NT2/D1 (cell line): ENCODE measurements around the gene WSB1.
A peak's percentile ranks its signal among the peaks of the same experiment; 100 is the strongest.

Experiments used
- DNase-seq: peaks from one replicate; pipeline ENCODE4 v3.0.0-alpha.2; 2011; ENCODE audit warnings: low read depth, low spot score
- H3K27me3 ChIP-seq: 2 replicates; pipeline ENCODE4 v1.6.0; 2011; ENCODE audit warnings: mild to moderate bottlenecking; ENCODE audit not compliant: insufficient read length, insufficient read depth
- H3K36me3 ChIP-seq: 2 replicates; pipeline ENCODE4 v1.6.1; 2011; ENCODE audit warnings: mild to moderate bottlenecking, low read length, mixed read lengths; ENCODE audit not compliant: insufficient read depth, insufficient read length
- H3K4me1 ChIP-seq: 2 replicates; pipeline ENCODE4 v1.5.1; 2011; ENCODE audit not compliant: insufficient read depth, insufficient read length
- H3K4me3 ChIP-seq: 2 replicates; pipeline ENCODE4 v1.5.1; 2011; ENCODE audit warnings: low read depth; ENCODE audit not compliant: insufficient read length
- H3K9ac ChIP-seq: 2 replicates; pipeline ENCODE4 v1.6.0; 2011; ENCODE audit warnings: low read depth; ENCODE audit not compliant: insufficient read length
- H3K9me3 ChIP-seq: 2 replicates; pipeline ENCODE4 v1.5.1; 2011; ENCODE audit warnings: mild to moderate bottlenecking, low read length; ENCODE audit not compliant: insufficient read depth
- SUZ12 ChIP-seq: IDR thresholded peaks from 2 replicates; pipeline ENCODE4 v1.6.1; 2011; ENCODE audit not compliant: insufficient read length, insufficient read depth; ENCODE audit errors: extremely low read depth
- YY1 ChIP-seq: IDR thresholded peaks from 2 replicates; pipeline ENCODE4 v1.6.1; 2011; ENCODE audit not compliant: insufficient read length, insufficient read depth
- ZNF274 ChIP-seq: IDR thresholded peaks from 2 replicates; pipeline ENCODE4 v1.6.1; 2011; ENCODE audit warnings: mild to moderate bottlenecking, low read depth, low read length

WSB1 gene

DNA sequence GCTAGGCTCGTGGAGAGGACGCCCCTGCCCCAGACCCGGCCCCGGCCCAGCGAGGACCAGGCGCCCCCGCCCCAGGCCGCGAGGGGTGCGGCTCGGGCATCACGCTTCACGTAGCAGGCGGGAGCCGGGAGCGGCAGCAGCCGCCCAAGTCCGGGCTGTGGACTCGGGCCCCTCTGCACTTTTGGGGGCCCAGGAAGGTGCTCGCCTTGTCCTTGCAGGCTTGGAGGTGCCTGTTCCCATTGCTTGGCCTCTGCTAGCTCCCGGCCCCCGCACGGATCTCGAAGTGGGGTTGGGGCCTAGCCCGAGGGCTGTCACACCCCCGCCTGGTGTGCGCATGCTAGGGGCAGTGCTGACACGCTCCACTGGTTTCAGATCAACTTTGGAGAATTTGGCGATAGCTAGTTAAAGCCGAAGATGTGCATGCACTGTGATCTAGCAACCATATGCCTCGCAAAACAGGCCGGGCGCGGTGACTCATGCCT is 55.7 kb downstream of the WSB1 start:
- Histone ChIP-seq H3K4me3 (peak overlapping the region; percentile 29), H3K9ac (peak overlapping the region; percentile 76)
- no peak for DNase-seq

DNA sequence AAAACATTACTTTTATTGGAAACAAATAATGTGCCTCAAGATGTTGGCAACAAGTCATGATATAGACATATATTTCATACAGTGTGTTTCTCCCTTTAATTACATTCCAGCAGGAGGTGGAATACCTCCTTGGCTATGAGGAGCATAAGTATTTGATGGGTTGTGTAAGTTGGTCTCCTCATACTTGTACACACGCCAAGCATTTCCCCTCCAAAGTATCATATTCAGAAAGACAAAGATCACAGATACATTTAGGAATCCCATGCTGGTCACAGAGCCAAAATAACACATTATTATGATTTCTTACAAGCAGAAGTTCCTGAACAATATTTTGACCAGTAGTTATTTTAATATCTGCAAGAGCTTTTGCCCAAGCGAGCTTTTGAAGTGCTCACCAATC is 57.8 kb downstream of the WSB1 start:
- H3K9me3 ChIP-seq = peaks cover 6% of the 10 kb centered on the region
- H3K4me3 ChIP-seq = no peak overlapping the region
- H3K4me1 ChIP-seq = peaks cover 7% of the 10 kb centered on the region
- no peak for TF ChIP-seq SUZ12
- no peak for TF ChIP-seq ZNF274
- no peak for TF ChIP-seq YY1
- H3K27me3 ChIP-seq = no peaks in the 10 kb centered on the region
- H3K36me3 ChIP-seq = peaks cover 6% of the 10 kb centered on the region
- no peak for DNase-seq
- H3K9ac ChIP-seq = no peak overlapping the region

More for the DNA sequence above, 55.7 kb downstream of the WSB1 start:
- TF ChIP-seq ZNF274 (no peak), YY1 (no peak), SUZ12 (no peak)
- Histone ChIP-seq H3K9me3 (peaks cover 6% of the 10 kb centered on the region), H3K36me3 (peaks cover 6% of the 10 kb centered on the region), H3K4me1 (peaks cover 7% of the 10 kb centered on the region), H3K27me3 (no peaks in the 10 kb centered on the region)

DNA sequence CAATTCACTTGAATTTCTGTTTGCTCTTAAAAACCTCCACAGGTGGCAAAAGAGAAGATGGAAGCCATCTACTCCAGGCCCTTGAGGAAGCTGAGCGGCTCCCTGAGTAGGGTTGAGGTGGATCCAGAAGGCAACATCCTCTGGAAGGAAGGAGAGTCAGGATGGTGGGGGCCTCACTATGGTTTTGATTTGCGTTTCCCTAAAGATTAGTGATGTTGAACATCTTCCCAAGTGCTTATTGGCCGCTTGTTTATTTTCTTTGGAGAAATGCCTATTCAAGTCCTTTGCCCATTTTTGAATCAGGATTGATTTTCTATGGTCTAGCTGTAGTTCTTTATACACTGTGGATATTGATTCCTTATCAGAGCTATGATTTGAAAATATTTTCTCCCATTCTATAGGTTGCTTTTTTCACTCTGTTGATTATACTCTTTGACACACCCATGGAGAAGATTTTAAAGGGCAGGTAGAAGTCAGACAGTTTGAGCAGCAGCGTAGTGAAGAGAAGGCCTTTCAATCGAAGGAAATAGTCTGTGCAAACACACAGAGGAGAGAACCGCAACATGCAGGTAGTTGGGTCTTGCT is 58.6 kb downstream of the WSB1 start:
- H3K27me3 ChIP-seq = no peaks in the 10 kb centered on the region
- peaks cover 7% of the 10 kb centered on the region for H3K4me1 ChIP-seq
- peak overlapping the region; percentile 79 for H3K9ac ChIP-seq
- H3K36me3 ChIP-seq = peaks cover 6% of the 10 kb centered on the region
- no peak for TF ChIP-seq ZNF274
- no peak for TF ChIP-seq SUZ12
- no peak for TF ChIP-seq YY1
- H3K9me3 ChIP-seq = peaks cover 6% of the 10 kb centered on the region
- DNase-seq = no peak
- H3K4me3 ChIP-seq = peak overlapping the region; percentile 62

DNA sequence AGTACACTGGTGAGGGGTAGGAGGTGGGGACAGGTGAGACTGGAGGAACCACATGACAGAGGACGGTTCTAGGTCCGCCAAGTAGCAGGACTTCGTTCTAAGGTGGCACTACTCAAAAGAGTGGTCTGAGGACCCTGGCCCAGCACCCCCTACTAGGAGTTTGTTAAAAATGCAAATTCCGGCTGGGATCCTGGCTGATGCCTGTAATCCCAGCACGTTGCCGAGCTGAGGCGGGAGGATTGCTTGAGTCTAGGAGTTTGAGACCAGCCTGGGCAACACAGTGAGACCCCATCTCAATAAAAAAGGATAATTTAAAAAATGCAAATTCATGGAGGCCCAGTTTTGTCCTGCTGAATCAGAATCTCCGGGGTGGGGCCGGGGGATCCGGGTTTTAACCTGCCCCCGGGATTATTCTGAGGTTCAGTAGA is 59.1 kb downstream of the WSB1 start:
- peak overlapping the region; percentile 79 for H3K9ac ChIP-seq
- no peaks in the 10 kb centered on the region for H3K27me3 ChIP-seq
- DNase-seq = no peak
- H3K4me3 ChIP-seq = peak overlapping the region; percentile 62
- peaks cover 7% of the 10 kb centered on the region for H3K4me1 ChIP-seq
- TF ChIP-seq YY1 = no peak
- TF ChIP-seq ZNF274 = no peak
- no peak for TF ChIP-seq SUZ12
- peaks cover 6% of the 10 kb centered on the region for H3K9me3 ChIP-seq
- H3K36me3 ChIP-seq = peaks cover 6% of the 10 kb centered on the region

DNA sequence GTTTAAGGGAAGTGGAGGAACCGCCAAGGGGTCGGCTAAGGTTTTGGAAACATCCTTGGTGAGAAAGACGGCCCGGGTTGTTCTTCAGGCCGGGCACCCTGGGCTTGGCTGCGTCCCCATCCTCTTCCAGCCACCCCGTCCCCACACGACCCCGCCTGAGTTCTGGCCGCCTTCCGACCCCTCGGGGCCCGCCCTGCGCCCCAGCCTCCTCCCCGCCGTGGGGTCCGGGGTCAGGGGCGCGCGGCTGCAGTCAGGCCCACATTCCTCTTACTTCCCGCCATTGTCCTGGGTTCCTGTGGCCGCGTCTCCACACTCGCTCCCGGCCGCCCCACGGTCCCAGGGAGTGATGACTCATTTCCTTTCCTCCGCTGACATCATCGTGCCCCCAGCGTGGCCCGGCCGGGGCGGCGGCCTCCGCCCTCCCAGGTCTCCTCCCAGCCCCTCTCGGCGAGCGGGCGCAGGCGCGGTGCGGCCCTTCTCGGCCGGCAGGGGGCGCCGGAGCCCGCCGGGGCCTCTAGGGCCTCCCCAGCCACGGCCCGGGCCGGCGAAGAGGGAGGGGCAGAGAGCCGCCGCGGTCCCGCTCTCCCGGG is 59.6 kb downstream of the WSB1 start:
- no peaks in the 10 kb centered on the region for H3K27me3 ChIP-seq
- peak; percentile 70 for DNase-seq
- H3K9me3 ChIP-seq = peaks cover 6% of the 10 kb centered on the region
- peak overlapping the region; percentile 62 for H3K4me3 ChIP-seq
- TF ChIP-seq YY1 (no peak), SUZ12 (no peak), ZNF274 (no peak)
- peaks cover 7% of the 10 kb centered on the region for H3K4me1 ChIP-seq
- H3K36me3 ChIP-seq = peaks cover 6% of the 10 kb centered on the region
- H3K9ac ChIP-seq = peak overlapping the region; percentile 79

DNA sequence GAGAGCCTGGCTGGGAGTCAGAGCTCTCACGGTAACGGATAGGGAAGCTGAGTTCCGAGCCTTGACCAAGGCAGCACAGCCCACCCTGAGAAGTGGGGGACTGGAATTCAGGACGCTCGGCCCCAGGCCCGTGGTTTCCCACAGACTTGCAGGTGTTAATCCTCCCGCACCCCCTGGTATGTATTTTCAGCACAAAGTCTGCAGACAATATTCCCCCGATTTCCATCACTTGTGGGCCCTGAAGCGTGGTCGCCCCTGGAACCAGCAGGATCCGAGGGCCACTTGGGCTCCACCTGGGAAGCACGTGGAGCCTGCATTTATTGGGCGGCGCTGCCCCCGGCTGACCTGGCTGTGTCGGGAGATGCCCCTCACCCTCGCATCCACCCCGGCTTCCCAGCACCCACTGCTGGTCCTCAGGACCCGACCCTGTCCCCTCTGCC is 60.2 kb downstream of the WSB1 start:
- no peaks in the 10 kb centered on the region for H3K27me3 ChIP-seq
- H3K9me3 ChIP-seq = peaks cover 6% of the 10 kb centered on the region
- peak overlapping the region; percentile 21 for H3K4me3 ChIP-seq
- H3K9ac ChIP-seq = peak overlapping the region; percentile 77
- TF ChIP-seq YY1 (no peak), ZNF274 (no peak), SUZ12 (no peak)
- DNase-seq = no peak
- H3K4me1 ChIP-seq = peaks cover 7% of the 10 kb centered on the region
- H3K36me3 ChIP-seq = peaks cover 6% of the 10 kb centered on the region

DNA sequence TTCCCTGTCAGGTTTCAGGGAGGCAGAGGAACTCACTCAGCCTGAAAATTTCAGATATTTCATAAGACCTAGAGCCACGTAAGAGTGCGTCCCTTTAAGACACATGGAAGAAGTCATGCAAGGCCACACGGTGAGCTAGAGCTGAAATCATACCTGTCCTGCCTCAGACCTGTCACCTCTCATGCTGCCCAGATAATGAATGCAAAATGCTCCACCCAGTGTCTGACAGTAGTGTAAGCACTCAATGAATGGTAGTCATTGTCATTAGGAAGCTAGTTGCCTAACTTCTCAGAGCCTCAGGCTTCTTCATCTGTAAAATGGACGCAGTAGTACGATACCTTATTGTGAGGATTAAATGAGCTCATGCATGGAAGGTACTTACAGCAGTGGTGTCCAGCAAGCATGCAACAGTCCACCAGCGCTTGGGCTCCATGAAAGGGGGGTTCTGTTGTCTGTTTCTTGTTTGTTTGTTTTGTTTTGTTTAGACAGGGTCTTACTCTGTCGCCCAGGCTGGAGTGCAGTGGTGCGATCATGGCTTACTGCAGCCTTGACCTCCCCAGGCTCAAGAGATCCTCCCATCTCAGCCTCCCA is 60.7 kb downstream of the WSB1 start:
- TF ChIP-seq YY1 = no peak
- no peak for TF ChIP-seq ZNF274
- TF ChIP-seq SUZ12 = no peak
- Histone ChIP-seq H3K4me3 (peak overlapping the region; percentile 21), H3K9me3 (peaks cover 6% of the 10 kb centered on the region), H3K9ac (peak overlapping the region; percentile 77), H3K36me3 (peaks cover 6% of the 10 kb centered on the region), H3K4me1 (peaks cover 7% of the 10 kb centered on the region), H3K27me3 (no peaks in the 10 kb centered on the region)
- DNase-seq = no peak
